HL-60/S4 (cell line): ENCODE results near the gene CACNA2D3.
"Not testable (repeated sequence)": the region's sequence is repeated elsewhere in the genome, so short reads cannot be mapped to it uniquely, and the experiment has no call there.

ENCODE experiments used
- in situ Hi-C: fragments of 300-500 bp; cut with MboI; formaldehyde crosslinking; loops from 2 replicates; pipeline ENCODE4 v1.14.3; 2022; ENCODE audit warnings: low sequenced_read_pairs

CACNA2D3 gene

DNA sequence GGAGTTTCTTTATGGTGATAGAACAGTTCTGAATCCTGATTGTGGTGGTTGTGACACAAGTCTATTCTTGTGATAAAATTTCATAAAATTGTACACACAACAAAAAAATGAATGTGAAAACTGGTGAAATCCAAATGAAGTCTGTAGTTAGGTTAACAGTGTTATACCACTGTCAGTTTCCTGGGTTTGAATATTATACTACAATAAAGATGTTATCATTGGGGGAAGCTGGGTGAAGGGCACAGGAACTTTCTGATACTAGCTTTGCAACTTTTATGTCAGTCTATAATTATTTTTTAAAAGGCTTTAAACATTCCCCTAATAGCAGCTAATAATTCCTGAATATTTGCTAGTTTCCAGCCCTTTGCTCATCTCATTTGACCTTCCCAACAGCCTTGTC, 485.7 kb downstream of the CACNA2D3 start:
- in situ Hi-C loops, result no loop called here

DNA sequence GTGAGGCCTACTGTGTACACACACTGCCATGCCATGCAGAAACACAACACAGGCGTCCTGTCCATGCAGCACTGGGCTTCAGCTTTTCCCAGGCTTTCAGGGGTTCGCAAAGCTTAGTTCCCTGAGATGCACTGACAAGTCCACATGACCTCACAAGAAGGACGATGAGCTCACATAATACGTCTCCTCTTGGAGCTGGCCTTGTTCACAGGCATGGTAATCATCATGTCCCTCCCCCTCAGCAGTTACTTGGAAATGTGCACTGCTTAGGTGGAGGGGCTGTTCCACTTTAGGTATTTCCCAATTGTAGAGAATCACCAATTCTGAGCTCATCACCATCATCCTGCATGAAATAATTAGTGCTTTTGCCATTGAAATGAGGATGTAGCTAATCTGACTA, 496.7 kb downstream of the CACNA2D3 start:
- in situ Hi-C loops, result no loop called here

DNA sequence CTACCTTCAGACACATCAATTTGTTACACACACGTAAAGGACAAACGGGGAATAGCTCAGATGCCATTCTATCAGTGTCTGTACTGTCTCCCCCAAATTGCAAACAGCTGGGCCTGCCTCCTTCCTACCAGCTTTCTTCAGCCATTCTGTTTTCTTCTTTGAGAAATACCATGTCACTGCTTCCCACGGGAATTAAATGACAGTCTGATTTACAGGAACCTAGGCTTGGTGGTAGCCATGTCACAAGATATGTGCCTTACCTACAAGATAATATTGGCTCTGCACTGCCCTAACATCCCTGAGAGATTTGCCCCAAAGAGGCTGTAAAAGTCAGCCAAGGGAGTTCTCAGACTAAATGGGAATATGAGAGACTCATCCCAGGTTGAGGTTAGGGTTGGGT, 497.2 kb downstream of the CACNA2D3 start:
- in situ Hi-C loops, result no loop called here

DNA sequence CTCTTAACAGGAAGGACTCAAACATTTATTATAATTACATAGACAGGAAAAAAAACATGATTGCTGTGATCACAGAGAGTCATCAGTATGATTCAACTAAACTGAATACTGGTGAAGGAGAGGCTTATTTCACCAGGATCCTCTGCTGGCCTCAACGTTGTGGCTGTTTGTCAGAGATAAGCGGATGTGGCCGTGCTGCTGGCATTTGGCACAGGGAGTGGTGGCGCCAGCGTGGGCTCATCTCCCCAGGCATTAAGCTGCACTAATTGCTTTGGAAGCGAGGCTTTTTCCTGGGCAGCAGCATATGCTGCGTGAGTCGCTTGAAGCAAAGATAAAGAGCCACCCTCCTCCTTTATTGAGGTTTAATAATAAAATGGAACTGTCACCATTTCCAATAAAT, 498.8 kb downstream of the CACNA2D3 start:
- in situ Hi-C loops, result no loop called here

DNA sequence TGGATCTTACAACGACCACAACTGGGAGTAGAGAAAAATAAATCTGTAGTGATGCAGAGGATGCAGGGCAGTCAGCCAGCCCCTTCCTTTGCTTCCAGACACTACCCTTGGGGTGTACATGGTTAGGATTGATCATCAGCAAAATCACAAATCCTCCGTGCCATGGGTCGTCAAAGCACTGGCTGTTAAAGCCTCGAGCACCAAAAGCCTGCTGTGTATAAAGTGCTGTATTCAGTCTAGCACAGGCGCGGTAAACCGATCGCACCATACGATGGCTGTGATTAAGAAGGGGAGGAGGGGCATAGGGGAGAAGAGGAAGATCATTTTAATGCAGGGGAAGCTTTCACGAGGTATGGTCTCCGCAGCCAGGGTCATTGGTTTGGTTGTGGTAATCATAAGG, 500.3 kb downstream of the CACNA2D3 start:
- in situ Hi-C loops, result no loop called here

DNA sequence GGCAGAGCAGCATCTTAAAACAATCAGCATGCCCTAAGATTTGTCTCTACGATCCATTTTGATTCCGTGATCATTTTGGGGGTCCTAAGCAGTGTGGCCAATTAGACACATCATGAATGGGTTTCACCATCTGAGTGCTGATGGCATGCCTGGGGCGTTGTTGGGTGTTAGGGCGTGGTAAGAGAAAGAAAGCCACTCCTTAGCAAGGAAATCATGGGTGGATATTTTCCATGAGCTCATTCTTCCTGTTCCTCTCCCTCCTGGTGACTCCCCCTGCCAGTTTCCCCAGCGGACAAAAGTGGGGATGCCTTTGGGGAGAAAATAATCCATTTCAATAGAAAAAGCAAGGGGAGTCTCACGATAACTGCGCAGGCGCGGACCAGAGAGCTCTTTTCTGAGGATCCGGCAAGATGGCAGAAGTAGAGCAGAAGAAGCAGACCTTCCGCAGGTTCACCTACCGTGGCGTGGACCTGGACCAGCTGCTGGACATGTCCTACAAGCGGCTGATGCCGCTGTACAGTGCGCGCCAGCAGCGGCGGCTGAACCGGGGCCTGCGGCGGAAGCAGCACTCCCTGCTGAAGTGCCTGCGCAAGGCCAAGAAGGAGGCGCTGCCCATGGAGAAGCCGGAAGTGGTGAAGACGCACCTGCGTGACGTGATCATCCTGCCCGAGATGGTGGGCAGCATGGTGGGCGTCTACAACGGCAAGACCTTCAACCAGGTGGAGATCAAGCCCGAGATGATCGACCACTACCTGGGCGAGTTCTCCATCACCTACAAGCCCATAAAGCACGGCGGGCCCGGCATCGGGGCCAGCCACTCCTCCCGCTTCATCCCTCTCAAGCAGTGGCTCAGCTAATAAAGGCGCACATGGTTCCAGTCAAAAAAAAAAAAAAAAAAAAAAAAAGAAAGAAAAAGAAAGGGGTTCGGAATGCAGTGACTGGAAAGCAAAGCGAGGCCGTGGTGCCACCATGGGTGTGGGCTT, 503.7 kb downstream of the CACNA2D3 start:
- in situ Hi-C loops, result no loop called here

DNA sequence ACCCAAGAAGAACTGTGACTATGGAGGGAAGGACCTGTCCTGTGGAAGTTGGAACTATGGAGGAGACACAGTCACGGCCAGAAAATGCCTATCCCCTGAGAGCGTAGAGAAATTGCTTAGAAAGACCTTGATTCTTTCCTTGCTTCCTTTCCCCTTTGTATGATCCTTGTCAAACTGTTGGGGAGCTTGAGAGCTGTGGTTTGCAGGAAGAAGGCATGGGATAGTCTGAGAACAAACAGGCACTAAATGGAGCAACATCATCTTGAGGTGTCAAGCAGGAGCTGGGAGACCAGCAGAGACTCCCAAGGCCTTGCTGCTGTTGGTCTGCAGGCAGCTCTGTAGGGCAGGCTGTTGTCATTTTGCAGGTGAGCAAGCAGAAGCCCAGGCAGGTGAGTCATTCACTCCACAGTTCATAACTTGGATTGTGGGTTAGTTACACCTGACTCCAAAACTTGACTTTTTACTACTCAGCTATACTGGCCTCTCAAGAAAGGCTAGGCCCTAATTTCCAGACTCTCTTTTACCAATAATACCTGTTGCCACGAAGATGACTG, 506.6 kb downstream of the CACNA2D3 start:
- in situ Hi-C loops, result no loop called here

DNA sequence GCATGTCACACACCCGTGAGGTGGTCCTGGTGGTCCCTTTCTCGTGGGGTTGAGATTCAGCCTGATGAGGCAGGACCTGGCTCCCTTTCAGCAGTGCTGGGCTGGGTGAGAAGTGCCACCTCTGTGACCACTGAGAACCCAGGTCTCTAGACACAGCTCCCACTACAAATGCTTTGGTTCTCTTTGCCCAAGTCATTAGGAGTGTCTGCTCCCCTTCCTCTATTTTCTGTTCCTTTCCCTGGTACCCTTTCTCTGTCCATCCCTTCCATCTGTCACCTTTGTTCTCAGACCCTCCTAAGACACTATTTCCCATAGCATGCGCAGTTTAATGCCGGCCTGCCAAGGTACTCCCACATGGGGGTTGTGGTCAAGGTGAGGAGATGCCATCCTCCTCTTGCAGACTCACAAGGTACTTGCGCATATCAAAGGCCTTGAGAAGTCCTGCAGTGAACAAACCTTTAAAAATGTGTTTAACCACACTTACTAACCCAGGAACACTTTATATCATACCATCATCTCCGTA, 507.8 kb downstream of the CACNA2D3 start:
- in situ Hi-C loops, result no loop called here

DNA sequence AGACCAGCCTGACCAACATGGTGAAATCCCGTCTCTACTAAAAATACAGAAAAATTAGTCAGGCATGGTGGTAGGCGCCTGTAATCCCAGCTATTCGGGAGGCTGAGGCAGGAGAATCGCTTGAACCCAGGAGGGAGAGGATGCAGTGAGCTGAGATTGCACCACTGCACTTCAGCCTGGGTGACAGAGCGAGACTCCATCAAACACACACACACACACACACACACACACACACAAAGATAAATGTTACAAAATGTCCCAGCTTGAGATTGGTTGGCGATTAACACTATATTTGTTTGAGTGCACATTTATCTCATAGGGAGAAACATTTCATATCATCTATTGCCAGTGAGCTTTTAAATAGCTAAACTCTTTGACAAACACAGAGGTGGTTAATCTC, 508.6 kb downstream of the CACNA2D3 start:
- in situ Hi-C loops, result not testable (repeated sequence)

DNA sequence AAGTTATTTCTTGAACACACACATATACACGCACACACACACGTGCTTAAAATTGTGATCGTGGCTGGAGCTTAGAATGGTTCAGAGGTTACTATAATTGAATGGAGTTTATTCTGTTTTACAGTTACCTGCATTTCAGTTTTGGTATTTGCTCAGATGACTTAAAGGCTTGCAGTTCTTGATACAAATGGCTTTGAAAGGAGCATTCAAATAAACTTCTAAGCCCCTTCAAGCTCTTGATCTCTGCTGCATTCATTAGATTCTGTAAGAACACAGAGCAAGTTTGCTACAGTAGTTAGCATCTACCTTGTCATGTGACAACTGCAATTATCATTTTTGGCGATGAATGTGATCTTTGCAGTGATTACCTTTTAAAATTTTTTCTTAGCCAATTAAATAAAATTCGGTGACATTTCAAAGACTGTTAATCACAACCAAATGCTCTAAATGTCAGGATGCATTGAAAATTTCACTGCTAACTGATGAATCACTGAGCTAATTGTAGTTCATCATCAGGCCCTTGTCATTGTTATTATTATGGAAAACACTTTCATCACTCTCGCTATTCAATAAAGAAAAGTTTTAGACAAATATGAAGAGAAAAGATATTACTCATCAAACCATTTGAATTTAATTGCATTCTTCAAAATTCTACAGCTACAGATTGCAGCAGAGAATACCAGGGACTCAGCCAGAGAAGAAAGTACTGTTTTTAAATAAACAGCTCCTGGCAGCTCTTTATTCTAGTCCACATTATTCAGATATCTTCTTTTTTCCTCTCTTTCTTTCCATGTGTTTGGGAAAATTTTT, 509.4 kb downstream of the CACNA2D3 start:
- in situ Hi-C loops, result no loop called here

DNA sequence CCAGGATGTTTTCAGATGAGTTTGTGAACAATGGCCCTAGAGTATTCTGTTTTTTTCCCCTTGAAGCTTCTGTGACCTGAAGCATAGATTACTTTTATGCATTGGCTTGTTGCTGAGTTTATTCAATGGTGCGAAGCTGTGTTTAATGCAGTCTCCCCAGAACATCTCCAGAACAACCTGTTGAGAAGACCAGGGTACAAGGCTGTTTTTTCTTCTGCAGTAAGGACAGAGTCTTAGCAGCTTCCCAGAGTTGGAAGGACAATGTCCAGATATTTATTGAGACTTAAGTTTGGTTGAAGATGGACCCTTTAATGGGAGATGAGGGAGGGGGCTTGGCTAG, 509.9 kb downstream of the CACNA2D3 start:
- in situ Hi-C loops, result no loop called here

DNA sequence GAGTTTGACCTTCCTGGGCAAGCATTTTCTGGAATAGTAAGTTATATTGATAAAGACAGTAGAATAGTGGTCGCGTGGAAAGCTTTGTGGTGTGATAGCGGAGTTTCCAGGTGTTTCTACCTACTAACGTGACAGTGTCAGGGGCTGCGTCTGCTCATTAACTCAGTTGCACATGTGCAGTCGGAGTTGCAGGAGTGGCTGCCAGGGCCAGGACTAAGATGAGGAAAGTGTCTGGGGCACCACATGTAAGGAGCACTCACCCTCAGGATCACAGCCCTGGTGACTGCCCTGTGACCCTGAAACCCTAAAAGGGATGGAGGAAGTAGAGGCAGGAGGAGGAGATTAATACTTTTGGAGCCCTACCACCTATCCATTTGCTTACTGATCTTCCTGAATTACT, 510.5 kb downstream of the CACNA2D3 start:
- in situ Hi-C loops, result no loop called here

DNA sequence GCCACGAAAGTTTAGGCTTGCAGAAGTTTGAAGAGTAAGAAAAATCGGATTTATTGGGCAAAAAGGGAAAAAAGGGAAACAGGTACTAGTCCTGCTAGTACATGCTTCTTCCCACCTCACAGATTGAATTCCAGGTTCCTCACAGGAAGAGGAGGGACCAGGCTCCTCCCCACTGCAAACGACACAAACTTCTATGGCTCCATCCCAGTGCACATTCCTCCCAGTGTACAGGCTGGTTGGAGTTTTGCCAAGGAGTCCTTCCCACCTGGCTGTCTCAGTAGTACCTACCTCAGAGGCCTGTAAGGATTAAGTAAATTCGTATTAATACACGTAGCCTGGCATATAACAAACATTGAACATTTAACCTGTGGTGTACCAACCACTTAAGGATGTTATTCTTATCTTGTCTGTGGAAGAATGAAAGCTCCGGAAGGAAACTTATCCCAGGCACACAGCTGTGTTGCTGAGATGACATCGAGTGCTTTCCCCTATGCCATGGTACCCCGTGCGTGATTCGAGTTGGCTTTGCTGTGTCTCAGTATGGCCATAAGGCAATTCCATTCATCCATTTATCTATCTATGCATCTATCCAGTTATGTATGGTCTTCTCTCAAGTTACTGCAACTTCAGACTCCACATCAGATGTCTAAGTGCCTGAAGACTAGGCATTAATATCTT, 511.2 kb downstream of the CACNA2D3 start:
- in situ Hi-C loops, result no loop called here

DNA sequence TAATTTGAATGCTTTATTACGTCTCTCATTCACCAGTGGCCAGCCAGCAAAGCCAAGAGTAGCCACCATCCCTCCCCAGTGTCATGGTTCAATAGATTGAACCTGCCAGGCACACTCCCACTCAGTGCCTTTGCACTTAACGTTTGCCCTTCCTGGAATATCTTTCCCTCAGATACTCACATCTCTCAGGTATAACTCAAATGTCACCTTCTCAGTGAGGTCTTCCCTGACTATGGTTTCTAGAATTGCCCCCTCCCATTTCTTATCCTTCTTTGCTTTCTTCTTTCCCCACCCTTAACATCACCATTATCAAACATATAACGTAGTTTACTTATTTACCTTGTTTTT, 511.7 kb downstream of the CACNA2D3 start:
- in situ Hi-C loops, result no loop called here

DNA sequence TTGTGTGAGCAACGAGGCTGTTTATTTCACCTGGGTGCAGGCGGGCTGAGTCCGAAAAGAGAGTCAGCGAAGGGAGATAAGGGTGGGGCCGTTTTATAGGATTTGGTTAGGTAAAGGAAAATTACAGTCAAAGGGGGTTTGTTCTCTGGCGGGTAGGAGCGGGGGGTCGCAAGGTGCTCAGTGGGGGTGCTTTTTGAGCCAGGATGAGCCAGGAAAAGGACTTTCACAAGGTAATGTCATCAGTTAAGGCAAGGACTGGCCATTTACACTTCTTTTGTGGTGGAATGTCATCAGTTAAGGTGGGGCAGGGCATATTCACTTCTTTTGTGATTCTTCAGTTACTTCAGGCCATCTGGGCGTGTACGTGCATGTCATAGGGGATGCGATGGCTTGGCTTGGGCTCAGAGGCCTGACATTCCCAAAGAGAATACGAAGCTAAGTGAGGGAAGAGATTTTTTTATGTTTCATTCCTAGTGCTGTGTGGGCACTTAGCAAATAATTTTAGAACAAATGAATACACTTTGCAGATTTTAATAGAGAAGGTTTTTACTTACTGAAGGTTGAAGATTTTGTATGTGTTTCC, 517.5 kb downstream of the CACNA2D3 start:
- in situ Hi-C loops, result not testable (repeated sequence)

DNA sequence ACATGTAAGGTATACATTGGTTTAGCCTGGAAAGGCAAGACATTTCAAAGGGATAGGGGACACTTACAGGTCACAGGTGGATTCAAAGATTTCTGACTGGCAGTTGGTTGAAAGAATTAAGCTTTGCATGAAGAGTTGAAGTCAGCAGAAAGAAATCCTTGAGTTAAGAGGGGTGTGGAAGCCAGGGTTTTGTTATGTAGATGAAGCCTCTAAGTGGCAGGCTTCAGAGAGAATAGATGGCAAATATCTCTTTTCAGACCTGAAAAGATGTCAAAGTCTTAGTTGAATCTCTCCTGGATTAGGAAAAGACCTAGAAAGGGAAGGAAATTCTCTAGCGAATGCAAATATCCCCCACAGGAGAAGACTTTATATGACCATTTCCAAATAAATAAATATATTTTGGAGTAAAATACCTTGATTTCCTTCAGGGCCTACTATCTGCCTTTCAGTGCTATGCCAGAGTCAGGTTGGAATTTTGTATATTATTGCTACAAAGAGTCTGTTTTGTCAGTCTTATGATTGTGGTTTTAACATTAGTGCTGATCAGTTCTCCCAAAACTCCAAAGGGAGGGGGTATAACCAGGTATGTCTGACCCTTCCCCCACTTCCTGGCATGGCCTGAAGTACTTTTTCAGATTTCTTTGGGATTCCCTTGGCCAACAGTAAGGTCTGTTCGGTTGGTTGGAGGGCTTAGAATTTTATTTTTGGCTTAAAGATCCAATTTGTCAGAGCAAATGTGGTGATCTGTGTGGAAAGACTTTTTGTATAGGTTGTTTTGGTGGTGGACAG, 519.1 kb downstream of the CACNA2D3 start:
- in situ Hi-C loops, result no loop called here

DNA sequence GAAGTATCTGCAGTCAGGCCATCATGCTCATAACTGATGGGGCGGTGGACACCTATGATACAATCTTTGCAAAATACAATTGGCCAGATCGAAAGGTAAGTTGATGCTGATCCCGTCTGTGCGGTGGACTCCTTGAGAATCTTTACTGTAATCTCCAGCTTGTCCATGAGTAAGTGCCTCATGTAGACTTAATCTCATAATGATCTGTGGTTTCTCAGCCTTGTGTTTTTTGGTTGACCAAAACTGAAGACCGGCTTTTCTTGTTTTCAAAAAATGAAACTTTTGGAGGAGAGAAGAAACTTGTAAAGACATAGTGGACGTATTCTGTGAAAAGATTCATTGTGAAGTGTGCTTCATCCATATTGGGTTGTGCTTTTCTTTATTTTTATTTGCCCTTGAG, 519.8 kb downstream of the CACNA2D3 start:
- in situ Hi-C loops, result no loop called here

DNA sequence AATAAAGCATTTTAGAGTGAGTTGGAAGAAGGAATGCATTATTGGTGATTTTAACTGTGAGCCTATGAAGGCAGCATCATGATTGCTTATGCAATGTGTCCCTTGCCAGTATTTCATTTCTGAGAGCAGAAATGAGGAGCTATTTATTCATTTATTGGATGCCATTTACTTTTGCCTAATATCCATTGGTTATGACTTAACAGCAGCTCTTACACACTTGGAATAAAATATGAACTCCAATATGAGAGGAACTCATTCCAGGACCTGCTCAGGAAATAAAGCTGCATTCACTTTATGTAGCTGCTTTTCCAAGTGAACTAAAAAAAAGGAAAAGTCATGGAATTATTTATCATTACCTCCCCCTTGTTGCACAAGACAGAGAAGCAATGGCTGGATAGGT, 525.4 kb downstream of the CACNA2D3 start:
- in situ Hi-C loops, result no loop called here

DNA sequence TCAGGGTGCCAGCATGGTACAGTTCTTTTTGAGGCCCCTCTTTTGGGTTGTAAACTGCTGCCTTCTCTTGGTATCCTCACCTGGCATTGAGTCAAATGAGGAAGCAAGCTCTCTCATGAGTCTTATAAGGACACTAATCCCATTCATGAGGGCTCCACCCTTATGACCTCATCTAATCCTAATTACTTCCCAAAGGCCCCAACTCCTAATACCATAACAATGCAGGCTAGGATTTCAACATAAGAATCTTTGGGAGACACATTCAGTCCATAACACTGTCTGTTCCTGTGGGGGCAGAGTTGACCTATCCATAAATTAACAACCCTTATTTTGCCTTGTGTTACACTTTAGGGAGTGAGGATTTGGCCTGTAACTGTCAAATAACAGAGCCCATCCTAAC, 527.2 kb downstream of the CACNA2D3 start:
- in situ Hi-C loops, result no loop called here
